ENCODE data around the gene MMP21.

DNA sequence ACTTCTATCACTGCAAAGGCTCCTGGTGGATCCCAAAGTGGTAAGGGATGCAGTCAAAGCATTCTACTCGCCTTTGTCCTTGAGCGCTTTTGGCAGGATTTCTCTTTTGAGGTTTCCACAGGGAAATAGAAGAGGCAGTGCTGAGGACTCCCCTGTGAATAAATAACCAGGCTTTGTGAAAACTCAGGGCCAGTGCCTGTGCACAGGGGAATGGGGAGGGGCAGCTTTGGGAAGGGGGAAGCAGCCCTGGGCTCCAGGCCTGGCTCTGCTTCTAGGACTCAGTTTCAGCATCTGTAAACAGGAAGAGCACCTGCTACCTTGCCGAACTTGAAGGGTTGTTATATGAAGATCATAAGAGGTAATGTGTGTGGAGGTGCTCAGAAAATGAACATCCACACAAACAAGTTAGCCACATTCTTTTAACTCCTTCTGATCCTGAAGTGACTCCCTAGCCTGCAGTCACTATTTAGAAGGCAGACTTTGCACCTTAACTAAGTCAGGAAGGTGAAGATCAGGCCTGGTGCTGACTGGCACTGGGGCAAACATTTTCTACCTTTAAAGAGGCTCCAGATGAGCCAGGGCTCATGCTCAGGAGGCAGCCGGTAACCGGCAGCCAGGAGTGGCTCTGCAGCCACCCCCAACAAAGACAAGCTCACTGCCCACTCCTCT lies 22.5 kb upstream of the MMP21 start:
- TF ChIP-seq, protein P1, sequence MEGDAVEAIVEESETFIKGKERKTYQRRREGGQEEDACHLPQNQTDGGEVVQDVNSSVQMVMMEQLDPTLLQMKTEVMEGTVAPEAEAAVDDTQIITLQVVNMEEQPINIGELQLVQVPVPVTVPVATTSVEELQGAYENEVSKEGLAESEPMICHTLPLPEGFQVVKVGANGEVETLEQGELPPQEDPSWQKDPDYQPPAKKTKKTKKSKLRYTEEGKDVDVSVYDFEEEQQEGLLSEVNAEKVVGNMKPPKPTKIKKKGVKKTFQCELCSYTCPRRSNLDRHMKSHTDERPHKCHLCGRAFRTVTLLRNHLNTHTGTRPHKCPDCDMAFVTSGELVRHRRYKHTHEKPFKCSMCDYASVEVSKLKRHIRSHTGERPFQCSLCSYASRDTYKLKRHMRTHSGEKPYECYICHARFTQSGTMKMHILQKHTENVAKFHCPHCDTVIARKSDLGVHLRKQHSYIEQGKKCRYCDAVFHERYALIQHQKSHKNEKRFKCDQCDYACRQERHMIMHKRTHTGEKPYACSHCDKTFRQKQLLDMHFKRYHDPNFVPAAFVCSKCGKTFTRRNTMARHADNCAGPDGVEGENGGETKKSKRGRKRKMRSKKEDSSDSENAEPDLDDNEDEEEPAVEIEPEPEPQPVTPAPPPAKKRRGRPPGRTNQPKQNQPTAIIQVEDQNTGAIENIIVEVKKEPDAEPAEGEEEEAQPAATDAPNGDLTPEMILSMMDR (IDR thresholded peaks at IDR 0.05; ENCODE audit: borderline replicate concordance, extremely low read depth, low read length, poor library complexity, severe bottlenecking): no peak
- no peak for TF ChIP-seq EZH2 (IDR thresholded peaks at IDR 0.05; ENCODE audit: borderline replicate concordance, low read depth, low read length, severe bottlenecking)

Measured in DND-41 (cell line).